GM23338 (cell line): ENCODE data around the gene CD82. TPM values are rescaled to one million over a fixed set of nuclear protein-coding genes. Genes with fewer than 3 reads are reported as not detected.

Experiments used
- ATAC-seq: fragments of 200-7000 bp; cut with Tn5 transposase; 3 replicates; pipeline ENCODE4 v1.9.1; 2020
- DNase-seq: peaks from one replicate; pipeline ENCODE4 v3.0.0-alpha.2; 2015; ENCODE audit warnings: low spot score
- H2AFZ ChIP-seq: fragments of 200-600 bp; sonication (generic); 2 replicates; pipeline ENCODE4 v1.8.0; 2016; ENCODE audit warnings: antibody characterized with exemption, mild to moderate bottlenecking, moderate library complexity
- H3F3A ChIP-seq: fragments of 200-600 bp; sonication (generic); replicated peaks from 2 replicates; pipeline ENCODE4 v1.8.0; 2017; ENCODE audit warnings: antibody characterized with exemption, mixed run types, low read depth
- H3K27ac ChIP-seq: fragments of 200-600 bp; sonication (generic); 2 replicates; pipeline ENCODE4 v1.6.1; 2016; ENCODE audit warnings: low read depth
- H3K27me3 ChIP-seq: fragments of 200-600 bp; sonication (generic); 2 replicates; pipeline ENCODE4 v1.8.0; 2016; ENCODE audit warnings: mild to moderate bottlenecking, mixed run types, moderate library complexity; ENCODE audit not compliant: insufficient read depth
- H3K36me3 ChIP-seq: fragments of 200-600 bp; sonication (generic); 2 replicates; pipeline ENCODE4 v1.8.0; 2016; ENCODE audit warnings: mild to moderate bottlenecking; ENCODE audit not compliant: insufficient read depth
- H3K4me1 ChIP-seq: fragments of 200-600 bp; sonication (generic); 2 replicates; pipeline ENCODE4 v1.8.0; 2016; ENCODE audit warnings: mild to moderate bottlenecking, moderate library complexity; ENCODE audit not compliant: insufficient read depth
- H3K4me2 ChIP-seq: fragments of 200-600 bp; sonication (generic); 2 replicates; pipeline ENCODE4 v1.7.1; 2017; ENCODE audit warnings: mixed run types
- H3K4me3 ChIP-seq: fragments of 200-600 bp; sonication (generic); 2 replicates; pipeline ENCODE4 v1.6.1; 2016; ENCODE audit warnings: mixed run types
- H3K79me2 ChIP-seq: fragments of 200-600 bp; sonication (generic); replicated peaks from 2 replicates; pipeline ENCODE4 v1.8.0; 2017; ENCODE audit warnings: mild to moderate bottlenecking; ENCODE audit not compliant: insufficient read depth
- H3K9me2 ChIP-seq: fragments of 200-600 bp; sonication (generic); 2 replicates; pipeline ENCODE4 v1.8.0; 2017; ENCODE audit not compliant: insufficient read depth
- H4K20me1 ChIP-seq: fragments of 200-600 bp; sonication (generic); replicated peaks from 2 replicates; pipeline ENCODE4 v1.8.0; 2017; ENCODE audit warnings: mild to moderate bottlenecking; ENCODE audit not compliant: insufficient read depth
- H3K27ac Mint-ChIP-seq: 2 replicates; pipeline ENCODE4 v1.8.0; 2020; ENCODE audit warnings: inconsistent platforms, mild to moderate bottlenecking, moderate library complexity, mixed read lengths
- H3K27me3 Mint-ChIP-seq: 3 replicates; pipeline ENCODE4 v1.8.0; 2022; ENCODE audit warnings: low read depth, mild to moderate bottlenecking, moderate library complexity, mixed read lengths, inconsistent platforms; ENCODE audit not compliant: insufficient read depth, poor library complexity
- H3K36me3 Mint-ChIP-seq: 3 replicates; pipeline ENCODE4 v1.8.0; 2021; ENCODE audit warnings: low read depth, mild to moderate bottlenecking, inconsistent platforms, moderate library complexity, mixed read lengths
- H3K4me1 Mint-ChIP-seq: 3 replicates; pipeline ENCODE4 v1.8.0; 2020; ENCODE audit warnings: mild to moderate bottlenecking, inconsistent platforms, mixed read lengths
- H3K4me3 Mint-ChIP-seq: 3 replicates; pipeline ENCODE4 v1.8.0; 2021; ENCODE audit warnings: moderate library complexity, mild to moderate bottlenecking, inconsistent platforms, mixed read lengths
- H3K9me3 Mint-ChIP-seq: 3 replicates; pipeline ENCODE4 v1.8.0; 2020; ENCODE audit warnings: moderate library complexity, mild to moderate bottlenecking, inconsistent platforms, mixed read lengths
- CREB1 ChIP-seq: fragments of 250-450 bp; sonication (Bioruptor Pico); IDR thresholded peaks from 2 replicates; pipeline ENCODE4 v1.5.0; 2020; ENCODE audit warnings: low read depth, mild to moderate bottlenecking, moderate library complexity
- EZH2 ChIP-seq: fragments of 200-600 bp; sonication (generic); IDR thresholded peaks from one replicate; pipeline ENCODE4 v1.8.0; 2017; ENCODE audit warnings: antibody characterized with exemption, mild to moderate bottlenecking, low read depth; ENCODE audit not compliant: unreplicated experiment
- NANOG ChIP-seq: IDR thresholded peaks from 2 replicates; pipeline ENCODE4 v1.6.1; 2016; ENCODE audit warnings: antibody characterized with exemption, borderline replicate concordance
- STAT1 ChIP-seq: IDR thresholded peaks from one replicate; pipeline ENCODE4 v1.6.1; 2016; ENCODE audit warnings: antibody characterized with exemption; ENCODE audit not compliant: unreplicated experiment
- ZNF331 ChIP-seq: fragments of 250-450 bp; sonication (Bioruptor Pico); IDR thresholded peaks from 2 replicates; pipeline ENCODE4 v1.5.0; 2020; ENCODE audit warnings: low read depth, mild to moderate bottlenecking, moderate library complexity
- polyA plus RNA-seq: library from polyadenylated mRNA; unstranded; fragments of >200 nt; fragmentation: Nextera tagmentation; extraction: Ambion mirVana; gene quantifications from 2 replicates; pipeline ENCODE4 v1.2.1, GENCODE V29; 2016
- total RNA-seq: library from RNA; depleted of rRNA; stranded (reverse); fragments of >200 nt; shearing (Covaris generic); gene quantifications from 2 replicates; pipeline ENCODE4 v1.2.3, GENCODE V29; 2014
- TF ChIP-seq, protein P1 (sequence below): fragments of 250-450 bp; sonication (Bioruptor Pico); IDR thresholded peaks from 2 replicates; pipeline ENCODE4 v1.5.0; 2020; ENCODE audit warnings: mild to moderate bottlenecking, moderate library complexity
- TF ChIP-seq, protein P2 (sequence below), 2 experiments: fragments of 200-600 bp in 1 of 2; sonication (generic) in 1 of 2; conservative IDR thresholded peaks; 2 replicates each; pipeline versions ENCODE4 v1.5.1 to v1.6.1; 2016 to 2017; ENCODE audit warnings: antibody characterized with exemption in 2 of 2, low read depth in 2 of 2, mild to moderate bottlenecking in 2 of 2, moderate library complexity in 1 of 2

Gene CD82
- total and polyA plus RNA-seq, 2 experiments from 2014 or later, result 4.4 to 4.9 TPM

DNA sequence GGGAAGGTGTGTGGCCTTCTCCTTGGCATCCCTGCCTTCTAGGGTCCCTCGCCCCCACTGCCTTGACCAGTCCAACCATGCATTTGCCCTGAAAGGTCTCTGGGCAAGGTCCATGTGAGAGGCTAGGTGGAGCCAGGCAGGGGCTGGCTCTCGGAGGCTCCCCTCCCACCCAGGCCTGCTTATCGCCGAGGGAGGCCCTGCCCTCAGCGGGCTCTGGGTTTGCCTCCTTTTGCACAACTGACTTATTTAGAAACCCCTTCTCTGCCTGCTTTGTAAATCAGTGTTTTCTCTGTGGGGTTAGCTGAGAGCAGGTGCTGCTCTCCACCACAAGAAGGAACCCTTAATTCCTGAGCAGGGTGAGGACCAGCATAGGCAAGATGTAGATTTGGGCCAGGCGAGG, 47.7 kb downstream of the CD82 start (continued):
- TF ChIP-seq, protein P1, sequence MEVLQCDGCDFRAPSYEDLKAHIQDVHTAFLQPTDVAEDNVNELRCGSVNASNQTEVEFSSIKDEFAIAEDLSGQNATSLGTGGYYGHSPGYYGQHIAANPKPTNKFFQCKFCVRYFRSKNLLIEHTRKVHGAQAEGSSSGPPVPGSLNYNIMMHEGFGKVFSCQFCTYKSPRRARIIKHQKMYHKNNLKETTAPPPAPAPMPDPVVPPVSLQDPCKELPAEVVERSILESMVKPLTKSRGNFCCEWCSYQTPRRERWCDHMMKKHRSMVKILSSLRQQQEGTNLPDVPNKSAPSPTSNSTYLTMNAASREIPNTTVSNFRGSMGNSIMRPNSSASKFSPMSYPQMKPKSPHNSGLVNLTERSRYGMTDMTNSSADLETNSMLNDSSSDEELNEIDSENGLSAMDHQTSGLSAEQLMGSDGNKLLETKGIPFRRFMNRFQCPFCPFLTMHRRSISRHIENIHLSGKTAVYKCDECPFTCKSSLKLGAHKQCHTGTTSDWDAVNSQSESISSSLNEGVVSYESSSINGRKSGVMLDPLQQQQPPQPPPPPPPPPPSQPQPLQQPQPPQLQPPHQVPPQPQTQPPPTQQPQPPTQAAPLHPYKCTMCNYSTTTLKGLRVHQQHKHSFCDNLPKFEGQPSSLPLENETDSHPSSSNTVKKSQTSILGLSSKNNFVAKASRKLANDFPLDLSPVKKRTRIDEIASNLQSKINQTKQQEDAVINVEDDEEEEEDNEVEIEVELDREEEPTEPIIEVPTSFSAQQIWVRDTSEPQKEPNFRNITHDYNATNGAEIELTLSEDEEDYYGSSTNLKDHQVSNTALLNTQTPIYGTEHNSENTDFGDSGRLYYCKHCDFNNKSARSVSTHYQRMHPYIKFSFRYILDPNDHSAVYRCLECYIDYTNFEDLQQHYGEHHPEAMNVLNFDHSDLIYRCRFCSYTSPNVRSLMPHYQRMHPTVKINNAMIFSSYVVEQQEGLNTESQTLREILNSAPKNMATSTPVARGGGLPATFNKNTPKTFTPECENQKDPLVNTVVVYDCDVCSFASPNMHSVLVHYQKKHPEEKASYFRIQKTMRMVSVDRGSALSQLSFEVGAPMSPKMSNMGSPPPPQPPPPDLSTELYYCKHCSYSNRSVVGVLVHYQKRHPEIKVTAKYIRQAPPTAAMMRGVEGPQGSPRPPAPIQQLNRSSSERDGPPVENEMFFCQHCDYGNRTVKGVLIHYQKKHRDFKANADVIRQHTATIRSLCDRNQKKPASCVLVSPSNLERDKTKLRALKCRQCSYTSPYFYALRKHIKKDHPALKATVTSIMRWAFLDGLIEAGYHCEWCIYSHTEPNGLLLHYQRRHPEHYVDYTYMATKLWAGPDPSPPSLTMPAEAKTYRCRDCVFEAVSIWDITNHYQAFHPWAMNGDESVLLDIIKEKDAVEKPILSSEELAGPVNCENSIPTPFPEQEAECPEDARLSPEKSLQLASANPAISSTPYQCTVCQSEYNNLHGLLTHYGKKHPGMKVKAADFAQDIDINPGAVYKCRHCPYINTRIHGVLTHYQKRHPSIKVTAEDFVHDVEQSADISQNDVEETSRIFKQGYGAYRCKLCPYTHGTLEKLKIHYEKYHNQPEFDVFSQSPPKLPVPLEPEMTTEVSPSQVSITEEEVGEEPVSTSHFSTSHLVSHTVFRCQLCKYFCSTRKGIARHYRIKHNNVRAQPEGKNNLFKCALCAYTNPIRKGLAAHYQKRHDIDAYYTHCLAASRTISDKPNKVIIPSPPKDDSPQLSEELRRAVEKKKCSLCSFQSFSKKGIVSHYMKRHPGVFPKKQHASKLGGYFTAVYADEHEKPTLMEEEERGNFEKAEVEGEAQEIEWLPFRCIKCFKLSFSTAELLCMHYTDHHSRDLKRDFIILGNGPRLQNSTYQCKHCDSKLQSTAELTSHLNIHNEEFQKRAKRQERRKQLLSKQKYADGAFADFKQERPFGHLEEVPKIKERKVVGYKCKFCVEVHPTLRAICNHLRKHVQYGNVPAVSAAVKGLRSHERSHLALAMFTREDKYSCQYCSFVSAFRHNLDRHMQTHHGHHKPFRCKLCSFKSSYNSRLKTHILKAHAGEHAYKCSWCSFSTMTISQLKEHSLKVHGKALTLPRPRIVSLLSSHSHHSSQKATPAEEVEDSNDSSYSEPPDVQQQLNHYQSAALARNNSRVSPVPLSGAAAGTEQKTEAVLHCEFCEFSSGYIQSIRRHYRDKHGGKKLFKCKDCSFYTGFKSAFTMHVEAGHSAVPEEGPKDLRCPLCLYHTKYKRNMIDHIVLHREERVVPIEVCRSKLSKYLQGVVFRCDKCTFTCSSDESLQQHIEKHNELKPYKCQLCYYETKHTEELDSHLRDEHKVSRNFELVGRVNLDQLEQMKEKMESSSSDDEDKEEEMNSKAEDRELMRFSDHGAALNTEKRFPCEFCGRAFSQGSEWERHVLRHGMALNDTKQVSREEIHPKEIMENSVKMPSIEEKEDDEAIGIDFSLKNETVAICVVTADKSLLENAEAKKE, result no peak
- no peak for TF ChIP-seq ZNF331 (CRISPR knock-in tag)

DNA sequence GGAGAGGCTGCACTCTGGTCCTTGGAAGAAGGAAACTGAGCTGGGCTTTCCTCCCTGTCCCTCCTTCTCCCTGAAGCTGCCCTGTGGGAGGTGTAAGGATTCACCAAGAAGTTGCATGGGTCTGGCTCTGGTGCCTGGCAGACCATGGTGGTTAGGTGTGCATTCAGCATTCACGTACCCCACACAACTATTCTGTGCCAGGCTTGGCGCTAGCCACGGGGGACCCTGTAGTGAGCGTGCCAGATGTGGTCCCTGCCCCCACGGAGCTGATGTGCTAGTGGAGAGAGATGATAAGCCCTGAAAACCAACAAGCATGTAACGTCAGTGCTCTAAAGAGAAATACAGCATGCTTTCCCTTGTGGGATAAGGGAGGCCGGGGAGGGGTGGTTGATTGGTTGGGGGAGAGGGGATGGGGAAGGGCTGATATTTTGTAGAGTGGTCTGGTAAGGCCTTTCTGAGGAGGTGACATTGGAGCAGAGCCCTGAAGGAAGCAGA, 48.9 kb downstream of the CD82 start:
- H3K79me2 ChIP-seq, result no peaks in the 10 kb centered on the region
- no peaks in the 10 kb centered on the region; the same call in 1 of the 2 replicates for H3F3A ChIP-seq
- H3K4me3 ChIP-seq, result no peak overlapping the region
- DNase-seq, result no peak
- Mint-ChIP-seq H3K4me1 (peaks cover 8% of the 10 kb centered on the region), H3K27ac (no peak overlapping the region), H3K4me3 (no peak overlapping the region), H3K27me3 (peaks cover 14% of the 10 kb centered on the region), H3K36me3 (no peaks in the 10 kb centered on the region), H3K9me3 (no peaks in the 10 kb centered on the region)
- no peak for ATAC-seq
- H3K4me1 ChIP-seq, result no peaks in the 10 kb centered on the region
- no peak overlapping the region for H3K27ac ChIP-seq
- no peak overlapping the region for H2AFZ ChIP-seq
- H3K4me2 ChIP-seq, result no peak overlapping the region
- no peaks in the 10 kb centered on the region for H3K36me3 ChIP-seq
- H4K20me1 ChIP-seq, result no peaks in the 10 kb centered on the region
- H3K27me3 ChIP-seq, result no peaks in the 10 kb centered on the region
- no peaks in the 10 kb centered on the region for H3K9me2 ChIP-seq
- TF ChIP-seq, protein P1, result no peak
- TF ChIP-seq CREB1, result no peak
- no peak for TF ChIP-seq NANOG
- TF ChIP-seq STAT1, result no peak
- TF ChIP-seq EZH2, result no peak
- TF ChIP-seq, protein P2, sequence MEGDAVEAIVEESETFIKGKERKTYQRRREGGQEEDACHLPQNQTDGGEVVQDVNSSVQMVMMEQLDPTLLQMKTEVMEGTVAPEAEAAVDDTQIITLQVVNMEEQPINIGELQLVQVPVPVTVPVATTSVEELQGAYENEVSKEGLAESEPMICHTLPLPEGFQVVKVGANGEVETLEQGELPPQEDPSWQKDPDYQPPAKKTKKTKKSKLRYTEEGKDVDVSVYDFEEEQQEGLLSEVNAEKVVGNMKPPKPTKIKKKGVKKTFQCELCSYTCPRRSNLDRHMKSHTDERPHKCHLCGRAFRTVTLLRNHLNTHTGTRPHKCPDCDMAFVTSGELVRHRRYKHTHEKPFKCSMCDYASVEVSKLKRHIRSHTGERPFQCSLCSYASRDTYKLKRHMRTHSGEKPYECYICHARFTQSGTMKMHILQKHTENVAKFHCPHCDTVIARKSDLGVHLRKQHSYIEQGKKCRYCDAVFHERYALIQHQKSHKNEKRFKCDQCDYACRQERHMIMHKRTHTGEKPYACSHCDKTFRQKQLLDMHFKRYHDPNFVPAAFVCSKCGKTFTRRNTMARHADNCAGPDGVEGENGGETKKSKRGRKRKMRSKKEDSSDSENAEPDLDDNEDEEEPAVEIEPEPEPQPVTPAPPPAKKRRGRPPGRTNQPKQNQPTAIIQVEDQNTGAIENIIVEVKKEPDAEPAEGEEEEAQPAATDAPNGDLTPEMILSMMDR (conservative IDR thresholded peaks at IDR 0.05; ENCODE audit: low read depth in 2 of 2), result no peak
